MCF 10A (cell line): ENCODE results near the gene ABHD12. TPM values are rescaled to one million over a fixed set of nuclear protein-coding genes. Genes with fewer than 3 reads are reported as not detected.
A peak's percentile ranks its signal among the peaks of the same experiment; 100 is the strongest.

ENCODE experiments used
- BruUV-seq: library from RNA; stranded (reverse); fragments of 400-500 nt; replicated peaks from 2 replicates; lab custom pipeline; 2021; lab: Mats Ljungman, UMichigan
- CTCF ChIA-PET: fragments of 300-600 bp; sonication (Branson Sonifier 250); formaldehyde crosslinking; extraction: SDS; loops from one replicate; lab custom pipeline; 2021; ENCODE audit warnings: antibody characterized with exemption, inconsistent platforms; lab: Yijun Ruan, JAX
- POLR2A ChIA-PET: fragments of 300-600, 350-650 bp; sonication (Branson Sonifier 250); formaldehyde crosslinking; extraction: SDS; loops from one replicate; lab custom pipeline; 2020; ENCODE audit warnings: antibody characterized with exemption, inconsistent platforms; lab: Yijun Ruan, JAX
- DNase-seq: peaks from one replicate; pipeline ENCODE4 v3.0.0-alpha.2; 2018; ENCODE audit not compliant: unreplicated experiment
- H3K27ac Mint-ChIP-seq: one replicate; pipeline ENCODE4 v1.8.0; 2022; ENCODE audit warnings: mild to moderate bottlenecking, low read depth, mixed read lengths; ENCODE audit not compliant: unreplicated experiment
- H3K27me3 Mint-ChIP-seq: one replicate; pipeline ENCODE4 v1.8.0; 2022; ENCODE audit warnings: mixed read lengths; ENCODE audit not compliant: insufficient read depth, unreplicated experiment
- H3K36me3 Mint-ChIP-seq: one replicate; pipeline ENCODE4 v1.8.0; 2022; ENCODE audit warnings: mild to moderate bottlenecking, moderate library complexity, mixed read lengths; ENCODE audit not compliant: insufficient read depth, unreplicated experiment
- H3K4me1 Mint-ChIP-seq: one replicate; pipeline ENCODE4 v1.8.0; 2022; ENCODE audit warnings: mixed read lengths; ENCODE audit not compliant: insufficient read depth, unreplicated experiment
- H3K4me3 Mint-ChIP-seq: one replicate; pipeline ENCODE4 v1.8.0; 2022; ENCODE audit warnings: mild to moderate bottlenecking, moderate library complexity, mixed read lengths; ENCODE audit not compliant: unreplicated experiment
- H3K9me3 Mint-ChIP-seq: one replicate; pipeline ENCODE4 v1.8.0; 2022; ENCODE audit warnings: mixed read lengths; ENCODE audit not compliant: unreplicated experiment
- CTCF ChIP-seq: fragments of 200-600 bp; IDR thresholded peaks from one replicate; pipeline ENCODE4 v1.8.0; 2022; ENCODE audit warnings: antibody characterized with exemption, mild to moderate bottlenecking; ENCODE audit not compliant: unreplicated experiment
- intact Hi-C: fragments of 100-400 bp; cut with micrococcal nuclease; formaldehyde crosslinking; loops from 2 replicates; pipeline ENCODE4 v1.14.1; 2022
- total RNA-seq: library from RNA; stranded (reverse); gene quantifications from 2 replicates; pipeline ENCODE4 v1.2.3, GENCODE V29; 2022

ABHD12 gene
- total RNA-seq, 1 experiment from 2014 or later = 18.6 TPM

GRCh38 chr20:25378189-25378883 lies 12.3 kb downstream of the ABHD12 start:
- no TSS peak for BruUV-seq
- Mint-ChIP-seq H3K36me3 (peaks cover 18% of the 10 kb centered on the region), H3K4me3 (no peak overlapping the region), H3K9me3 (no peaks in the 10 kb centered on the region), H3K27ac (no peak overlapping the region), H3K4me1 (peaks cover 17% of the 10 kb centered on the region), H3K27me3 (no peaks in the 10 kb centered on the region)
- TF ChIP-seq CTCF = no peak
- CTCF ChIA-PET = interaction anchor here (0.5 to 0.9 kb wide), 2 partner anchors 21 to 36 kb away, joined by 3 to 4 read pairs; no protein-coding TSS in a partner anchor
- no peak for DNase-seq
- POLR2A ChIA-PET = no interaction called here
- intact Hi-C loops = no loop called here

GRCh38 chr20:25376886-25377285 lies 13.7 kb downstream of the ABHD12 start:
- no peak for TF ChIP-seq CTCF
- DNase-seq = no peak
- intact Hi-C loops = no loop called here
- ChIA-PET POLR2A (interaction anchor here (1.2 kb wide), 1 partner anchor 191 kb away, joined by 3 read pairs; no protein-coding TSS in a partner anchor), CTCF (no interaction called here)
- Mint-ChIP-seq H3K9me3 (peaks cover 4% of the 10 kb centered on the region), H3K4me1 (peaks cover 11% of the 10 kb centered on the region), H3K4me3 (no peak overlapping the region), H3K27ac (no peak overlapping the region), H3K27me3 (no peaks in the 10 kb centered on the region), H3K36me3 (peaks cover 14% of the 10 kb centered on the region)
- BruUV-seq = no TSS peak

GRCh38 chr20:25376236-25376635 lies 14.4 kb downstream of the ABHD12 start:
- H3K9me3 Mint-ChIP-seq = peaks cover 10% of the 10 kb centered on the region
- TF ChIP-seq CTCF = no peak
- no TSS peak for BruUV-seq
- CTCF ChIA-PET = interaction anchor here (0.7 kb wide), 1 partner anchor 205 kb away, joined by 7 read pairs; no protein-coding TSS in a partner anchor
- H3K36me3 Mint-ChIP-seq = peaks cover 12% of the 10 kb centered on the region
- H3K4me1 Mint-ChIP-seq = peaks cover 9% of the 10 kb centered on the region
- no peak overlapping the region for H3K4me3 Mint-ChIP-seq
- DNase-seq = no peak
- no peak overlapping the region for H3K27ac Mint-ChIP-seq
- intact Hi-C loops = no loop called here
- H3K27me3 Mint-ChIP-seq = no peaks in the 10 kb centered on the region
- POLR2A ChIA-PET = no interaction called here

GRCh38 chr20:25374842-25375241 lies 15.8 kb downstream of the ABHD12 start:
- CTCF ChIA-PET = no interaction called here
- intact Hi-C loops = no loop called here
- H3K27ac Mint-ChIP-seq = peak overlapping the region; percentile 44
- POLR2A ChIA-PET = no interaction called here
- H3K27me3 Mint-ChIP-seq = no peaks in the 10 kb centered on the region
- H3K4me1 Mint-ChIP-seq = no peaks in the 10 kb centered on the region
- no peak for DNase-seq
- TF ChIP-seq CTCF = no peak
- peaks cover 12% of the 10 kb centered on the region for H3K36me3 Mint-ChIP-seq
- H3K9me3 Mint-ChIP-seq = peaks cover 11% of the 10 kb centered on the region
- no peak overlapping the region for H3K4me3 Mint-ChIP-seq
- BruUV-seq = no TSS peak
